Stimulated activated naive CD4-positive, alpha-beta T cell treated with Interleukin-2 at 50 U/mL for 16 hours (primary cell): ENCODE data around the gene KLHL4.
"Not testable (repeated sequence)": the region's sequence is repeated elsewhere in the genome, so short reads cannot be mapped to it uniquely, and the experiment has no call there.

ENCODE experiments used
- DNase-seq: peaks from one replicate; lab custom pipeline; 2025; lab: John Stamatoyannopoulos, UW

The KLHL4 gene

GRCh38 chrX:87517571-87518141 is at the start of gene KLHL4:
KLHL4 (plus strand) TSS chrX:87517802; CDS start chrX:87517894, 92 bp downstream.
- no peak for DNase-seq

- no peak for DNase-seq
Observed at GRCh38 chrX:87468941-87469340, 48.7 kb upstream of the KLHL4 start.

- no peak for DNase-seq
Observed at GRCh38 chrX:87475793-87476192, 41.8 kb upstream of the KLHL4 start.

- not testable (repeated sequence) for DNase-seq
Observed at GRCh38 chrX:87478703-87479102, 38.9 kb upstream of the KLHL4 start.

GRCh38 chrX:87489071-87489470 is 28.5 kb upstream of the KLHL4 start:
- no peak for DNase-seq

- no peak for DNase-seq
Observed at GRCh38 chrX:87515836-87516235, 1.8 kb upstream of the KLHL4 start.

- no peak for DNase-seq
Observed at GRCh38 chrX:87516717-87517121, 883 bp upstream of the KLHL4 start.

GRCh38 chrX:87518504-87518903 is 902 bp downstream of the KLHL4 start:
- DNase-seq = no peak

- no peak for DNase-seq
Observed at GRCh38 chrX:87525771-87526229, 8.2 kb downstream of the KLHL4 start.

- DNase-seq = no peak
Observed at GRCh38 chrX:87526281-87526680, 8.7 kb downstream of the KLHL4 start.

- DNase-seq = no peak
Observed at GRCh38 chrX:87528487-87528886, 10.9 kb downstream of the KLHL4 start.

GRCh38 chrX:87571964-87572363 is 54.4 kb downstream of the KLHL4 start:
- no peak for DNase-seq

GRCh38 chrX:87572901-87573300 is 55.3 kb downstream of the KLHL4 start:
- no peak for DNase-seq

GRCh38 chrX:87578978-87579377 is 61.4 kb downstream of the KLHL4 start:
- no peak for DNase-seq

GRCh38 chrX:87580862-87581261 is 63.3 kb downstream of the KLHL4 start:
- no peak for DNase-seq

GRCh38 chrX:87582453-87582852 is 64.9 kb downstream of the KLHL4 start:
- no peak for DNase-seq

GRCh38 chrX:87583679-87584078 is 66.1 kb downstream of the KLHL4 start:
- no peak for DNase-seq

- DNase-seq = no peak
Observed at GRCh38 chrX:87616371-87616770, 98.8 kb downstream of the KLHL4 start.

GRCh38 chrX:87621697-87622096 is 104.1 kb downstream of the KLHL4 start:
- DNase-seq = no peak

GRCh38 chrX:87626996-87627395 is 109.4 kb downstream of the KLHL4 start:
- no peak for DNase-seq

GRCh38 chrX:87634361-87634760 is 116.8 kb downstream of the KLHL4 start:
- DNase-seq = no peak

- no peak for DNase-seq
Observed at GRCh38 chrX:87636533-87636932, 118.9 kb downstream of the KLHL4 start.

GRCh38 chrX:87641439-87641838 is 123.8 kb downstream of the KLHL4 start:
- not testable (repeated sequence) for DNase-seq

GRCh38 chrX:87661761-87662160 is 144.2 kb downstream of the KLHL4 start:
- no peak for DNase-seq
